Activated CD8-positive, alpha-beta memory T cell treated with anti-CD3 and anti-CD28 coated beads for 4 hours (primary cell): ENCODE data around the gene CFAP221.
A peak's percentile ranks its signal among the peaks of the same experiment; 100 is the strongest.
"Not testable (repeated sequence)": the region's sequence is repeated elsewhere in the genome, so short reads cannot be mapped to it uniquely, and the experiment has no call there.

Experiments used
- DNase-seq, 2 donors: peaks; one replicate each; pipeline ENCODE4 v3.0.0-alpha.2; 2020; ENCODE audit warnings: low read depth in 2 of 2

The CFAP221 gene

DNA sequence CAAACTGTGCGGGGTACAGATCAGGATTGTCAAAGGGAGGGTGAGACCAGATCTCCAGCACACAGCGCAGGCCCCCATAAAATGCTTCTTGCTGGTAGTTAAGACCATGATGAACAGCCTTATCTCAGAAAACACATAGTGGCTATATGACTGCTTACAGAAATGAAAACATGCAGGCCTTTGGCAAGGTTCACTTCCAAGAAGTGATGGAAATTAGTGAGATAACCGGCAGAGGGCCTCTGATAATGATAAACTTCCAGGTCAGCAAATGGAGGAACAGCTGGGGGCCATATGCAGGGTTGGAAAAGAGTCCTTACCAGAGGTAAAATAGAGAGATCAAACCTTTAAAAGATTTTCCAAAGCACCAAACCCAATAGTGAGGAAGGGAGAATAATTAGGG, 46.6 kb downstream of the CFAP221 start:
- no peak for DNase-seq

DNA sequence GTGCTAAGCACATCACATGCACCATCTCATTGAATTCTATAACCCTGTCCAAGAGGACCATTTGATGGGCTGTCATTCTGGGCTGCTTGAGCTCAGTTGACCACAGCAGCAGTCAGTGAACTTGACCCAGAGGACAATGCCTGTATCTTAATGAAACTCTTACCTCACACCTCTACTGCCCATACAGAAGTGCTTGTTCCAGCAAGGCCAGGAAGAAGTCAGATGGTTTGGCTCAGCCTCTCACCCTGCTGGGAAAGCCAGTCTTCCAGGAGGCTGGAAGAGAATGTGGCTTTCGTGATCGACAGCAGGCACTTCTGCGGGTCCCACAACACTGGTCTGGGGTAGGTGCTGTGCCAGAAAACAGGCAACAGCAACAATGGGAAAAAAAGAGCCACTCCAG, 47.3 kb downstream of the CFAP221 start:
- DNase-seq = no peak

DNA sequence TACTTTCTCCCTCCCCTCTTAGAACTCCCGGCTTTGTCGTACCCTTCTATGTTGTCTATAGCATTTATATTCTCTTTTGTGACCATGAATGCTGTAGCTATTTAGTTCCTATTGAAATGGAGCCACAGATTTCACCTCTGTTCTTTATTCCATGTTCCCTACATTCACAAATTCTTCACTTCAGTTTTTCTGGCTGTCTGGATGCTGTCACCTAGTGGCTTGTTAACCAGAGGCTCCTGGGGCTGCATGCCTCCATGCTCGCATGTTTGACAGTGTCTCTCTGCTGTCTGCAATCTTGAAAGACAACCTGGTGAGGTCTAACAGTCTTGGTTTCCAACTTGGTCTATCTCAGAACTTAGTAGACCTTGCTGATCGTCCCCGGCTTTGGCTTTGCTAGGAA, 48.2 kb downstream of the CFAP221 start:
- no peak for DNase-seq

DNA sequence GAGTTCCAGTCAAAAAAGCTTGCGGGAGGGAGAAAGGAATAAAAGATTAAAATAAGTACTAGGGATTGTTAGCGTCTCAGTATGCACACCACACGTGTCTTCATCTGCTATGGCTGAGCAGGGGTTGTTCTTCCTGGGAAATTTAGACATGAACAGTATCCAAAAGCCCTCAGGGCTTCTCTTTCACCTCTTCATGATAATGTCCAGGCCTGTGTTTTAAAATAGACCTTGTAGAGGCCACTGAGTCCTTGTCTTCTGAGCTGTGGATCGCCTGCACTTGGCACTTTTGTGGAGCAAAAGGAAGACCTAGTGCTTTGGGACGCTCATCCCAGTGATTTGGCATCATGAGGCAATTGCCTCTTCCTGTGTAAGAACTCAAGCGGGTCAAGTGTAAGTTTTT, 52.4 kb downstream of the CFAP221 start:
- no peak for DNase-seq

DNA sequence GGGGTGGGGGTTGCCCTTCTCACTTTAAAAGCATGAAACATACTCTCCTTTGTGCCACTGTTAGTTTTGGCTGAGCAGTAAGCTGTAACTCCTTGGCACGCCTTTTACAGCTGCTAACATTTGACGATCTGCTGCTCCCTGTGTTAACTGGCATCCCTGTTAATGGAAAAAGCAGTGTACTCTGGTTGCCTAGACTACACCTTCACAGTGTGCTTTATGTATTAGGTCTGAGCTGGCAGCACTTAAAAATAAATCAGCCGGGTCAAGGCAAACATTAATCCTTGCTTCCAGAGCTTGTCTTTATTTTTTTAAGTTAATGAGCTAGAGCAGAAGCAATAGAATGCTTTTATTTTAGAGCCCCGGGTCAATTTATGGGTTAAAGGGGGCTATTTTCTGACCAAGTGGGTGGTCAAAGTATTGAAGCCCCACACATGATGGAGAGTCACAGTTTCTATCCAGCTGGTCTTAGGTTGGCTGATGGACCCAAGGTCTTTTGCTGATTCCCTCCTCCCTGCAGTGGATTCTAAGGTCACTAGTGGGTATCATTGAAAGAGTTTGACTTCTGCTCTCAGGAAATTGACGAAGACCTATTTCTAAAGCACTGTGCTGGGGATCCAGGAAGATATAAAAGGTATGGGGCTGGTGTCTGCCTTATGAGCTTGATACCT, 54.5 kb downstream of the CFAP221 start:
- DNase-seq = no peak

DNA sequence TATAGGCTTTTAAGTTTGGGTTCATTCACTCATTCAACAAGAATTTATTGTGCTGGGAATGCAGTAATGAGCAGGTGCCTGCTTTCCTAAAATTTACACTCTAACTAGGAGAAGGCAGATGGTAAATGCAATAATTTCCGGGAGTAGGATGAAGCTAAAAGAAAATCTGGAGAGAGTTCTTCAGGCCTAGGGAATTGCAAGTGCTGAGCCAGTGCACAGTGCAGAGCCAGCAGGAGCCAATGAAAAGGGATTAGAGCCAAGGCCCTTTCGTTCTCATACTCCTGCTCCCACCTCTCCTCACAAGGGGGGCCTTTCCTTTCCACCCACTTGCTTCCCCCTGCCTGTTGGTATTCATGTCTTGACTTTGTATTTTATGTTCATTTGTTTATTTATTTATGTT, 55.1 kb downstream of the CFAP221 start:
- no peak for DNase-seq

DNA sequence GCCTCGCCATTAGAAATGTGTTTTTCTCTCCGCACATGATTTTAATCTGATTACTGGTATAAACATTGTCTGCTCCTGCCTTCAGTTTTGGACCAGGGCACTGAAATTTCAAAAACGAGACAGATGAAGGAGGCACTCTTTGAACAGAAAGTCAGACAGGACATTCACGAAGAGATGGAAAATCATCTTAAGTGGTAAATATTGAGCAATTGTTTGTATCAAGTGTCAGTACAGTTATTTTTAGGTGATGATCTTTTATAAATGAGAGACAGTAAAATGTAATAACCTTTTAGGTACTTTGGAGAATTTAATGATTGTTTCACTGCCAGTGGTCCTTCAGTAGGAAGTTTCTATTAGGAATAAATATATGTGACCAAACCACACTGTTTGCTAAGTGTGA, 60.8 kb downstream of the CFAP221 start:
- DNase-seq = no peak

DNA sequence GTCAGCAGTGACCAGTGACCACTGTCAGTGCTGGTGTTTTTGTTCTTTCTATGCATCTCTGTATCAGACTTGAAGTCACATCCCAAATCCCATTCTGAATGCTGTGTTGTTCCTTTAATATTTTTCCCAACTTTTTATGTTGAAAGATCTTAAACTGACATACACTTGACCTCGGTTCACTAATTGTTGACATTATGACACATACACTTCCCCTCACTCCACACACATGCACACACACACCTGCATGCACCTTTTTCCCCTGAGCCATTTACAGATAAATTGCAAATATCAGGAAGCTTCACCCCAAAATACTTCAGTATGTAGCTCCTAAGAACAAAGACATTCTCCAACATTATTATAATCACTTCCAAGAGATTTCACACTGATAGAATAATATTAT, 62.4 kb downstream of the CFAP221 start:
- no peak for DNase-seq

DNA sequence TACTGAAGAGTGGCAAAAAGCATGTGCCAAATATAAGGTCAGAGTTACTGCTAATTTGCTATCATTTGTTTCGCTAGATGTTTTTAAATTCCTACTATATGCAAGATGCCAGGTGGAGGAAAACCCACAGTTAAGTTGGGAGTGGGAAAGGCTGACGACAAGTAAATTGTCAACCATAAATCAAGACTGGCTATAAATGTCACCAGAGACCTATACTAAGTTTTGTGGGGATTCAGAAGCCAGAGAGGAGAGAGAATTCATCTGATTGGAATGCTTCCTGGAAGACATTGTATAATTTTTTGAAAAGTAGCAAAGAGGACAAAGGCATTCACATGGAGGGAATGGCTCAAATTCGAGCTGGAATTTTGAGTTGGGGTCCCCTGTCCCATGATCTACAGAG, 64.3 kb downstream of the CFAP221 start:
- no peak for DNase-seq

DNA sequence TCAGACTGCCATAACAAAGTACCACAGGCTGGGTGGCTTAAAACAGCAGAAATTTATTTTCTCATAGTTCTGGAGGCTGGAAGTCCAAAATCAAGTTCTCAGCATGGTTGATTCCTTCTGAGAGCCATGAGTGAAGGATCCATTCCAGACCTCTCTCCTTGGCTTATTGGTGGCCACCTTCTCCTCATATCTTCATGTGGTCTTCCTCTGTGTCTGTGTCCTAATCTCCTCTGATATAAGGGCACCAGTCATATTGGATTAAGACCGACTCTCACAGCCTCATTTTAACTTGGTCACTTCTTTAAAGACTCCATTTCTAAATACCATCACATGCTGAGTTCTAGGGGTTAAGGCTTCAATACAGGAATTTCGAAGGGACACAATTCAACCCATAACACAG, 65.1 kb downstream of the CFAP221 start:
- DNase-seq = no peak

DNA sequence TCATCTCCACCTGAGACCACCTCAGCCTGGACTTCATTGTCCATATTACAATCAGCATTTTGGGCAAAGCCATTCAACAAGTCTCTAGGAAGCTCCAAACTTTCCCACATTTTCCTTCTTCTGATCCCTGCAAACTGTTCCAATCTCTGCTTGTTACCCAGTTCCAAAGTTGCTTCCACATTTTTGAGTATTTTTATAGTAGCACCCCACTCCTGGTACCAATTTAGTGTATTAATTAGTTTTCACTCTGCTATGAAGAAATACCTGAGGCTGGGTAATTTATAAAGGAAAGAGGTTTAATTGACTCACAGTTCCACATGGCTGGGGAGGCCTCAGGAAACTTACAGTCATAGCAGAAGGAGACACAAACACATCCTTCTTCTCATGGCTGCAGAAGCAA, 69.9 kb downstream of the CFAP221 start:
- DNase-seq = not testable (repeated sequence)

DNA sequence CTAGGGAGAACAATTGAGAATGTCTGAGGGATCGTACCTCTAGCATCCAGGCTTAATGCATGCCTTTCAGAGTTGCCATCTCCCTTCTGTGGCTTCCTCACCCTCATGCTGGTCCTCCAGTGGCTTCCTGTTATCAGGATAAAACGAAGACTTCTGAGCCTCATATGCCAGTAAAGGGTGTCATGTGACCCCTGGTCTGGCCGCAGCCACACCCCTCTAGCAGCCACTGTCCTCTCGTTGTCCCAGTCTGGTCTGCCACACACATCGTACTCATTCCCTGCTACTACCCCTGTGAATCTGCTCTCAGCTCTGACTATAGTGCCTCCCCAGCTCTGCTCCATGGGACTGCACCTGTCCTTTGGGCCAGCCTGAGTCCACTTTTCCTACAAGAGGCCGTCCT, 72.2 kb downstream of the CFAP221 start:
- no peak for DNase-seq

DNA sequence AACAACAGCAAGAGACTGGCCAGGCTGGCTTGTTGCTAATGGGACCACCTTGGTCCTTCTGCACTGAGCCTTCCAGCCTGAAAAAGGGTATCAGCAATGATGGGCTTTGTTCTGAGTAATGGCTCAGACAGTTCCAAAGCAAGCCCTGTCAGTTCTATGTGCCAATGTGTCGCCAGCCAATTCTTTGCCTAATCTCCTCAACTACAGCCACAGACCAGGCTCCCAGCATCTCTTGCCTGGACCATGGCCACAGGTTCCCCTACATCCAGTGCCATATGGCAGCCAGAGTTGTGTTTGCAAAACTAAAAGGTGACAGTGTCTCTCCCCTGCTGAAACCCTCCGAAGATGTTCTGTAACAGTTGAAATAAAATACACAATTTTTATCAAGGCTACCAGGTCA, 73.2 kb downstream of the CFAP221 start:
- DNase-seq = no peak

DNA sequence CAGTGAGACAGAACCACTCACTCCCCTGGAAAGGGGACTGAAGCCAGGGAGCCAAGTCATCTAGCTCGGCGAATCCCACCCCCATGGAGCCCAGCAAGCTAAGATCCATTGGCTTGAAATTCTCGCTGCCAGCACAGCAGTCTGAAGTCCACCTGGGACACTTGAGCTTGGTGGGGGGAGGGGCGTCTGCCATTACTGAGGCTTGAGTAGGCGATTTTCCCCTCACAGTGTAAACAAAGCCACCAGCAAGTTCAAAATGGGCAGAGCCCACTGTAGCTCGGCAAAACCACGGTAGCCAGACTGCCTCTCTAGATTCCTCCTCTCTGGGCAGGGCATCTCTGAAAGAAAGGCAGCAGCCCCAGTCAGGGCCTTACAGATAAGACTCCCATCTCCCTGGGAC, 74.5 kb downstream of the CFAP221 start:
- not testable (repeated sequence) for DNase-seq

DNA sequence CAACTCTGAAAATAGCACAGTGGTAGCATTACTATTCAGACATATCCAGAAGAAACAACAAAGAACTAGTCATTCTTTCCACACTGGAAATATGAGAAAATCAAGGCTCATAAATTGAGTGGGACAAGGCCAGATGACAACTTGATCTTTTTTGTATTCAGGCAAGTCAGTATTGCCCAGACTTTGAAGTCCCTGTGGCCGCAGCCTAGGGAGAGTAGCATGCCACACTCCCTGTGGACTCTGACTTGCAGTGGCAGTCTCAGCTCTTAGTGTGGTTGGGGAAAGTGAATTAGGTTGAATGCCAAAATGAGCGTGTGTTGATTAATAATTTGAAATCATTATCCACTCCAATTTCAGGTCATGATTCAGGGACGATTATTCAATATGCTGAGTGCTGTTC, 81.0 kb downstream of the CFAP221 start:
- DNase-seq = no peak

DNA sequence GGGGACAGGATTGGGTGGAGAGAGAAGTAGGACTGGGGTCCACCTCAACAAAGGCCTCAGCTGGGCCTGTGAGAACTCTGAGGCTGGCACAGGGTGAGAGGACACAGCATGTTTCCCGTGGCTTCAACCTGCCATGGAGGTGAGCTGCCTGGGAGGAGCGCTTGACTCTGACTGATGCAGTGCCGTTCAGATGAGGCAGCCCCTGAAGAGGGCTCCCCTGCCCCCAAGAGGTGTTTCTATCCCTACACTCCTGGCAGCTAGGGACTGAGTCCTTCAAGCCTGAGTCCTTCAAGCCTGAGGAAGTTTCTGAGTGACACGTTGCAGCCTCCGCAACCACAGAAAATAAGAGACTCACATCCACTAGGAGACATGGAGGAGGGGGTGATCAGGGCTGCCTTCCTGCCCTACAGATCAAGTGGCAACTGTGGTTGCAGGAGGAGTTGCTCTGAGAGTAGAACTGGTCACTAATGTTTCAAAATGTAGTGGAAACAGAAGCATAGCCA, 85.1 kb downstream of the CFAP221 start:
- no peak for DNase-seq

DNA sequence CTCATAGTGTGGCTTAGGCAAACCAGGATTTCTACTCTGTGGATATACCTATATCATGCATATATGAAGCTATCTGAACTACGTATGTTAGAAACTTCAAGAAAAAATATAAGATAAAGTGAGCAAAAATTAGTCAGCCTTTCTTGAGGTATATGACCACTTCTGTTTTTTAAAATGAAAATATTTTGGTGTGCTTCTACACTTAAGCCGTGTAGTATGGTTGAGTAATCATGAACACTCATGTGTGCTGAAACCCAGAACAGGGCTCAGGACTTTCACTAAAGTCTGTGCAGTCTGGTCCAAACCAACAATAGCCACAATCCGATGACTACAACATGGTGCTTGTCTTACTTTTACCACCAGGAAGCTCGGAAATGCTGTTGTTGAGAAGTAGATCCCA, 85.9 kb downstream of the CFAP221 start:
- DNase-seq = no peak

DNA sequence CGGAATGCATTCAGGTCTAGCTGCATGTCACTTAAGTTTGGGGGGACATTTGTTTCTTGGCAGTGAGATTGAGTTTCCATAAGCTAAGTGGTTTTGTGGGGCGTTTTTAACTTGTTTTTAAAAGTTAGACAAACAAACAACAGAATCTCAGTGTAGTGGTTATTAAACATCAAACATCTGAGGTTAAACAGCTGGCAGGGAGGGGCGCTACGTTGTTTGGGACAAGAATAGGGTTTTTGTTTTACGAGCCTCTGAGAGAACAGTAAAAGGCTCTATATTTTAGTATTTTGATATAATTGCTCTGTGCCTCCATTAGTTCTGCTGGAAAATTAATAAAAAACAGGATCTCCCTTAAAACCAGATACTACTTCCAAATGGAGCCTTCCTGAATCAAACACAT, 93.1 kb downstream of the CFAP221 start:
- no peak for DNase-seq

DNA sequence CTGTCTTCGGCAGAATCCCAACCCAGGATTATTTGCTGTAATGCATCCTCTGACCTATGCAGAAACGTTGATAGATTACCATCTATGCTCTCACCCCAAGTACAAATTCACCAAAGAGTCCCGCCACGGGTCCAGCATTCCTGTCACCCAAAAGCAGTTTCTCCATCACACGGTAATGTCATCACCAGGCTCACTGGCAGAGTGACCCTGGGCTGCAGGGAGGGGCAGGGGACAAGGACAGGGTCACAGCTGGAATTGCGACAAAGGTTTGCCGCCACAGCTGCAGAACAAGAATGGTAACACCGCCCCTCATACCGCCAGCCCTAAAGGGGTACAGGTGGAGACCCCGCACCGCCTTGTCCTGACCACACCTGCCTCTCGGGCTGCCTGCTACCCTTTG, 94.0 kb downstream of the CFAP221 start:
- DNase-seq = no peak

DNA sequence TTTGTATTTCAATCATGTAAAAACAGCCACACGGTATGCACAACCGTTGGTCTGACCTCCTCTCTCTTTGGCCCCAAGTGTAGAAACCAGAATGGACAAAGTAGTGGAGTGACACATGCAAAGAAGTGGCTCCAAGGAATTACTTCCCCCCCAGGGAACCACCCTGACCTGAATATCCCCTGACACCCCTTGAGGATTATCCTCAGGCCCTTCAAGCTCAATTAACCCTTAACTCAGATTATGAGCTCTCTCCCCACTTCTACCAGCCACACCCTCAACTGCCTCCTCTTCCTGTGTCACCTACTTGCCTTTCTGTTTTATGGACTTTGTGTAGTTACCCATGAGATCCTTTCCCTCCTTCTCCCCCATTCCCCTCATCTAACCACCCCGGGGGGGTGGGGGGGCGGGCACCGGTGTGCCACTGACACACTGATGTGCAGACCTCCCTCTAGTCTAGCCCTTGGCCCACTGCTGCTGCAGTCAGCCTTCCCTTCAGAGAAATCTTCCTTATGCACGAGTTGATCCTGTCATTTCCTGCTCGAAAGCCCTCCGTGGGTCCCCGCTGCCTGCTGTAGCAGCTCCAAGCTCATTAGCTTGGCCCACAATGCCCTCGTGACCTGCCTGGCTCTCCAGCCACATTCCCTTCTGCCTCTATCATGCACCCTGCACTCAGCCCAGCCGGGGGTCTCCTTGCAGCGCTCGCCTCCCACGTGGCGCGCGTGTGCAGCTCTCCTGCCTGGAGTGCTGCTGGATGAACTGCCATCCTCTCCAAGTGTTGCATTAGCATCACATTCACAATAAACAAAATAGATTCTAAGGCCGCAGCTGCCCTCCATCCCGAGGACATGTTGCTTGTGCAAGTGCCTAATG, 94.7 kb downstream of the CFAP221 start:
- no peak for DNase-seq

DNA sequence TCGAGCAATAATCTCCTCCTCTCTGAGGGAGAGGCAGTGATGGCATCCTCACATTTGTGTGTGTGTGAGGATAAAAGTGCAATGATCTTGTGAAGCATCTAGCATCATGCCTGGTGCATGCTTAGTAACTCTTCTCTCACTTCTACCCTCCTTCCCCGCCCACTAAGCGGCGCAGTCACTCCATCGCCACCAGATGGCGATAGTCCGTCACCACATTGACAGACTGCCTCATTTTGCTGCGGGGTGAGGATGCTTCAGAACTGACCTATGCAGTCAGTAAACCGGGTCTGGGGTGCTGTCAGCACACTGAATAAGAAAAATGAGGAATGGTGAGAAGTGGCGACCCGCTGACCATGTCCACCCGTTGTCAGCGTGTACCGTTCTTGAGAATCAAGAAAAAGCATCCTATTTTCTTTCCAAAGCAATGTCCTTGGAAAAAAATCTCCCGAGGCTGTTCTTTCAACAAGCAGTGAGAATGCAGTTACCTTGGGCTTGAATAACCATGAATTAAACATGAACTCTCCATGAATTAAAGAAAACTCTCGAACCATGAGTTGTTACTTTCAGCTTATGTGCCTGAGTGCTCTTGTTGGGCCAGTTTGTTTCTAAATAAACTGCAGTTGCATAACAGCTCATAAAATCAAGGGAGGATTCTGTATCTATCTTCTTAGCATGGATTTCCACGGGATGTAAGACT, 97.5 kb downstream of the CFAP221 start:
- DNase-seq = peak; percentile 52 to 59

DNA sequence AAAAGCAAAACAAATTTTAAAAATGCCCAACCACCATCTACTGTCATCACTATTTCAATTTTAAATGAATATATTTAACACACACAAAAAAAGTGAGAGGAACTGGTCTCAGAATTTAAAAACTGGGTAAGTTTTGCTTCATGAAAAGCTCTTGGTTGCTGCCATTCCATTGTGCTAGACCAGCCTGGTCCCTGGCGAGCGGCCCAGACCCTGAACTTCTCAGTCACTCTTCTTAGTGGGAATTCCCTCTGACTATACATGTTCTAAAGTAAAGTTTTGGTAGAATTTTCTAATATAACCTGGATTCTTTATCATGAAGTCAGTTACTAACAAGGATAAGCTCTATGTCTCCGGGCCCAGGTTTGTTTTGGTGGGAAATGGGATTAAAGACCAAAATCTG, 99.9 kb downstream of the CFAP221 start:
- DNase-seq = no peak
